AG09309 (cell line): ENCODE data around the gene ASB1.

Source experiments
- DNase-seq: peaks from one replicate; pipeline ENCODE4 v3.0.0-alpha.2; 2010; ENCODE audit warnings: low read depth
- H3K4me3 ChIP-seq: 2 replicates; pipeline ENCODE4 v1.5.1; 2011; ENCODE audit warnings: mild to moderate bottlenecking, low read depth, low read length, moderate library complexity; ENCODE audit not compliant: control insufficient read depth
- TF ChIP-seq, protein P1 (sequence below): IDR thresholded peaks from 2 replicates; pipeline ENCODE4 v1.5.1; 2011; ENCODE audit warnings: mild to moderate bottlenecking, low read depth, low read length, inconsistent platforms; ENCODE audit not compliant: insufficient read depth, control insufficient read depth; ENCODE audit errors: missing control alignments

ASB1 gene

DNA sequence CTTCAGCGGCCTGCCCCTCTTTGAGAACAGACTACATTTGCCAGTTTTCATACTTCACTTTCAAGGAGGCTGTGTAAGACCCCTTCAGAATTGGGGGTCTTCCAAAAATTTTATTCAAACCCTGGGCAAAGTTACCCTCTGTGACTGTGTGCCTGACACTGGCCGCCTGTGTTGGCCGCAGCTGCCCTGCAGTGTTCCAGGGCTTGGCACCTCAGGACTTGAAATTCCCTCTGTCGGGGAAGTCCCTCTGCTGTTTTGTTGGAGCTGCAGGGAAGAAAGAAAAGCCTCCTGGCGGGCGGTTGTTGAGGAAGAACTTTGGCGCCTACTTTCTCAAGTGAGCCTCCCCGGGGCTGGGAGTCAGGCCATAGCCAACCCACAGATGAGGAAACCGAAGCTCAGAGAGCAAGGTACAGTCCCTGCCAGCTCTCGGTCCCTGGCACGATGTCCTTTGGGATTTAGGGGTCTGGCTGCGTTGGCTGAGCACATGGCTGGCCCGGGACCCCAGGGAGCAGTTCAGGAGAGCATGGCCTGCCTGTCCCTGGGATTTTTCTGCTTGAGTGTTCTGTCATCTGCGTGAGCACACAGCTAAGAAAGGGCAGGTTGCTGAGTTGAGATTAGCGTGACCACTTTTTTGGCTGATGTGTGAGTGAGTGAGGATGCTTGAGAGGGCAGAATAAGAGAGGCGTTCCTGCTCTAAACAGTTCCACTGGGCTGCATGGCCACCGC lies 17.9 kb upstream of the ASB1 start:
- no peak for DNase-seq
- H3K4me3 ChIP-seq, result no peak overlapping the region
- TF ChIP-seq, protein P1, sequence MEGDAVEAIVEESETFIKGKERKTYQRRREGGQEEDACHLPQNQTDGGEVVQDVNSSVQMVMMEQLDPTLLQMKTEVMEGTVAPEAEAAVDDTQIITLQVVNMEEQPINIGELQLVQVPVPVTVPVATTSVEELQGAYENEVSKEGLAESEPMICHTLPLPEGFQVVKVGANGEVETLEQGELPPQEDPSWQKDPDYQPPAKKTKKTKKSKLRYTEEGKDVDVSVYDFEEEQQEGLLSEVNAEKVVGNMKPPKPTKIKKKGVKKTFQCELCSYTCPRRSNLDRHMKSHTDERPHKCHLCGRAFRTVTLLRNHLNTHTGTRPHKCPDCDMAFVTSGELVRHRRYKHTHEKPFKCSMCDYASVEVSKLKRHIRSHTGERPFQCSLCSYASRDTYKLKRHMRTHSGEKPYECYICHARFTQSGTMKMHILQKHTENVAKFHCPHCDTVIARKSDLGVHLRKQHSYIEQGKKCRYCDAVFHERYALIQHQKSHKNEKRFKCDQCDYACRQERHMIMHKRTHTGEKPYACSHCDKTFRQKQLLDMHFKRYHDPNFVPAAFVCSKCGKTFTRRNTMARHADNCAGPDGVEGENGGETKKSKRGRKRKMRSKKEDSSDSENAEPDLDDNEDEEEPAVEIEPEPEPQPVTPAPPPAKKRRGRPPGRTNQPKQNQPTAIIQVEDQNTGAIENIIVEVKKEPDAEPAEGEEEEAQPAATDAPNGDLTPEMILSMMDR, result no peak

DNA sequence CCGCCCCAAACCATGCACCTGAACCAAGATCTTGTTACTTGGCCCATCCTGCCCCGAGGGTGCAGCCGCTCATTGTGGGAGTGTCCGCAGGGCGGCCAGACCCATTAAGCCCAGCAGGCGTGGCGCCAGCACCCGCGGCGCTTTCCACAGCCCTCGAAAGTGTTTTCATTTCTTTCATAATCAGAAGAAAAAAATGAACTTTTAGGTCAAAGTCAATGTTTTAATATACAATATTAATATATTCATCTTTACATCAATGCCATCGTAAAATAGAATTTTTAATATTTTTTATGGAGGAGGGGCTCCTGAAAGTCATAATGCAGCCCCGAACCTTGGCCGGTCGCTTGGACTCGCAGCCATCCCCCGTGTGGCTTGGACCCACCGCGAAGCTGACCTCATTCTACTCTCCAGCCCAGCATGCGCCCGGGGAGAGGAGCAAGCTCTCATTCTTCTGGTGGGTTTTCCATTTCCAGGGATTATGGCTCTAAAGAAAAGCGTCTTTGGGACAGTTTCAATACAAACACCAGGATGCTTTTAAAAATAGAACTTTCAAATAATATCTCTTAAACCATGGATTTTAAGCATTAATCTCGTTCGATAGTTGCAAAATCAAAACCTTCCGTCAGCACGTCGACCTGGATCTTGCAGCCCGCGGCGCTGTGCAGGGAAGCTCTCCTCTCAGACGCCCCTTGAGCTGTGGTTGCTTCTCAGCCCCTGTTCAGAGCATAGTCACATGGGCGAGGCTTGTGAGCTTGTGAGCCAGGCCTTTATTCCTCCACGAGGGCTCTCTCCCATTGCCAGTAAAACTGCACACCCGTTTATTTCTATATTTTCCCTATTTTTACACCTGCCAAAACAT lies 17.2 kb upstream of the ASB1 start:
- no peak overlapping the region for H3K4me3 ChIP-seq
- no peak for DNase-seq
- TF ChIP-seq, protein P1, result no peak

DNA sequence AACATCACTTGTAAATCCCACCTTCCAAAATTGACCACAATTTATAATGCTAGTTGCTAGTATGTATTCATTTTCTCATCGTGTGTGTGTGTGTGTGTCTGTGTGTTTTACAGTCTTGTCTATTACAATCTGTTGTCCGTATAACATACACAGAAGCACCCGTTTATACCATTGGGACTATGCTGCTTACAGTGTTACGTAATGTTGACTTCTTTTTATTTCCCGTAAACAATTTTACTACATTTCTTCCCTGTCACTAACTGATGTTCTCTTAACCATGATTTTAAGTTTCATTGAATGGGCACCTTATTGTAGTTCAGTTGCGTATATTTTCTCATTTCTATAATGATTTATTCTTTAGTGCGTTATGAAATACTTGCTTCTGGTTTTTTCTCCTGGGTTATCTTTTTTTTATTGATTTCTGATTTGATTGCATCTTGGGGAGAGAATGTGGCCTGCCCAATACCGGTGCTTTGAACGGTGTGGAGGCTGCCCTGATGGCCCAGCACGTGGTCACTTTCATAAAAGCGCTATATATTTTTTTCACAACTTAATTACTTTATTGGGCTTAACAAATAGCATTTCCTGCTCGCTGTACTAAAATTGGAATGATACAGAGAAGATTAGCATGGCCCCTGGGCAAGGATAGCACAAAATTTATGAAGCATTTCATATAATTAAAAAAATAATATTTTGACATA lies 14.5 kb upstream of the ASB1 start:
- no peak for DNase-seq
- TF ChIP-seq, protein P1, result no peak
- H3K4me3 ChIP-seq, result no peak overlapping the region

DNA sequence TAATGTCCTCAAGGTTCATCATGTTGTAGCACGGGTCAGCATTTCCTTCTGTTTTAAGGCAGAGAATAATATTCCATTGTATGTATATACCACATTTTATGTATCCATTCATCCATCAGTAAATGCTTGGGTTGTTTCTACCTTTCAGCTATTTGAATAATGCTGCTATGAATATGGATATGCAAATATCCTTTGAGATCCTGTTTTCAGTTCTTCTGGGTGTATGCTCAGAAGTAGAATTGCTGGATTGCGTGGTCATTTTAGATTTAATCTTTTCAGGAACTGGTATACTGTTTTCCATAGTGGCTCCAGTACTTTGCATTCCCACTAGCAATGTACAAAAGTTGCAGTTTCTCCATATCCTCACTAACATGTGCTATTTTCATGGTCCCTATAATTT lies 13.4 kb upstream of the ASB1 start:
- no peak for DNase-seq
- TF ChIP-seq, protein P1, result no peak
- H3K4me3 ChIP-seq, result no peak overlapping the region

DNA sequence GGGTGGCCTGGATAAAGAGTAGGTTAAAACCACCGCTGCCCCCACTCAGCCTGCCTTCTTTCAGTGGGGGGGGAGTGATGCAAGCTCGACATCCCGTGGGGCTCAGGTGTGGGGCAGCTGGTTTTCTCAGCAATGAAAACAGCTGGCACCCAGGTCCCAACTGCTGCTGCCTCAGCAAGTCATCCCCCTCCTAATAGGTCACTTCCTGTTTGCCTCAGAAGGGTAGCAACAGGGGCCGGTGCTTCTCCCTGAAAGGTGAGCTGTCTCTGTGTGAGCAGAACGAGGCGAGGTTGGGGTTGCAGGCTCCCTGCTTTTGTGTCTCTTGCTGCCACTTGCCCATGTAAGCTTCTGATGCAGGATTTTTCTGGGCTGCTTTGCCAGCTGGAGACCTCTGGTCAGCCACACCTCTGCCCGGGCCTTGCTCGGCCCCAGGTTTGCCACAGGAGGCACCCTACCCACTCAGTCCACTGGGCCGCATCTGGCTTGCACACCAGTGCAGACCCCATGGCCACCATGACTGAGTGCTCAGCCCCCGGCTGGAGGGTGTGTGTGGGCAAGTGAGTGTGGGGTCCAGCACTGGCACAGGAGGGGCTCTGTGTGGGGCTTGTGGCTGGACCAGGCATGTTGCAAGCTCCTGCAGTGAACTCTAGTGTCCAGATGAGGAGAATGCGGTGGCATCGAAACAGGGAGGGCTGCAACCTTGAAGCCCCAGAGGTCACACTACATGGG lies 11.5 kb upstream of the ASB1 start:
- DNase-seq, result no peak
- H3K4me3 ChIP-seq, result no peak overlapping the region
- TF ChIP-seq, protein P1, result no peak

DNA sequence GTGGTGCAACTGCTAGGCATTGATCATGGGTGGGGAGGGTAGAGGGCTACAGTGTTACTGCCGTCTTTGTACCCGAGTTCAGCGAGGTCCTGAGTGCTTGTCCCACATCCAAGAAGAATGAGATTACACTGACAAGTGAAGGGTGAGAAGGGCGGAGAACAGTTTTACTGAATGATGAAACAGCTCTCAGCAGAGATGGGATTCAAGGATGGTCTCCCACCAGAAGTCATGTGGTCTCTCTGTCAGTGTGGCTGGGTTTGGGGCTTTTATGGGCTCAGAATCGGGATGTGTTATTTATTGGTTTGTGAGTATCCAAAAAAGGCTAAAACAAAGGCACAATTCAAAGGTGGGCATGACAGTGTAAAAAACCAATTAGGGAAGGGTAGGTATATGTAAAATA lies 10.8 kb upstream of the ASB1 start:
- DNase-seq, result no peak
- no peak overlapping the region for H3K4me3 ChIP-seq
- TF ChIP-seq, protein P1, result no peak
